Measurements from ENCODE around the gene DPH7.
"Not testable (repeated sequence)": the region's sequence is repeated elsewhere in the genome, so short reads cannot be mapped to it uniquely, and the experiment has no call there.

The DPH7 gene

DNA sequence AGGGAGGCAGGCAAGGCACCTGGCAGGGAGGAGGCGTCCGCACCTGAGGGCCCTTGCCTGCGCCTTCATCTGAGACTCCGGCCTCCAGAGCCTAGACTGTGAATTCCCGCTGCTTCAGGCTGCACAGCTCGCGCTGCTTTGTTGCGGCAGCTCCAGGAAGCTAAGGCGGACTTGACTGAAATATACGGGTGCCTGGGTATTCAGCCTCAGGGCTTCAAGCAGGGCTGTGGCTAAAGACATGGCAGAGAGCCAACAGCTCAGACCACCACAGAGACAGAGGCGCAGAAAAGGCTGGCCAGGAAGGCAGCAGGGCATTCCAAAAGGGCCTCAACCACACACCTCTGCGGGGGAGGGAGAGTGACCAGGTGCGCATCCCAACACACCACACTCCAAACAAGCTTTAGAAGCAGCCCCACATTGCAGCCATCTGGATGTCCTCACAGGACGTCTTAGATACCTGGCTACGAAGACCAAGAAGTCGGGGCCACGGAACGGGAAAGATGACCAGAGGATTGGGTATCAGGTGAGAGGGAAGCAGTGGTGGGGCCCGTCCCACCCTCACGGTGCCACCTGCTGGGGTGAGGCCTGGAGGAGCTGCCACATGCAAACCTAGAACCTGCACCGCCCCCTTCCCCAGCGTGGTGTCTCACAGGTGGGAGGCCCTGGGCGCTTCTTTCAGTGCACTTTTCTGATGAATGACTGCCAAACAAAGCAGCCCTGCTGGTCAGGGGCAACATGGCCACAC is 1.7 kb upstream of the DPH7 start:
- no peak for DNase-seq

GRCh38 chr9:137579259-137579604 is 507 bp upstream of the DPH7 start:
- DNase-seq, result no peak

- no peak for DNase-seq
These were observed 2.9 kb downstream of the DPH7 start for GRCh38 chr9:137575716-137576411.

- DNase-seq, result no peak
These were observed 3.4 kb downstream of the DPH7 start for GRCh38 chr9:137575364-137575715.

DNA sequence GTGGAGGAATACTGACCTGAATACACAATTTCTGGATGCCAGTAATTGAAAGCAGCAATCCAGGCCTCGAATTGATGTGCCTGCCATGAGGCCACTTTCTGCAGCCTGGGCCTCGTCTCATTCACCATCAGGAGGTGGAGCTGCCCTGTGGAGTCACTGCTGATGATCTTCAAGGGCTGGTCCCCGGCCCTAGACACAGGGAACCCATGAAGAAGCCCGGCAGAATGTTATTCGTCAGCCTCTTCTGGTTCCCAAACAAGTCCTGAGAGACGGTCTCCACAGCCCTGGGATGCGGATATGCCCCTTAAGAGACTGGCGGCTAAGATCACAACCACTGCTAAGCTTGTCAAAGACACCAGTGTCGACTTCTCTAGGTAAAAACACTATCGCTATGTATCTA is 4.5 kb downstream of the DPH7 start:
- no peak for DNase-seq

DNA sequence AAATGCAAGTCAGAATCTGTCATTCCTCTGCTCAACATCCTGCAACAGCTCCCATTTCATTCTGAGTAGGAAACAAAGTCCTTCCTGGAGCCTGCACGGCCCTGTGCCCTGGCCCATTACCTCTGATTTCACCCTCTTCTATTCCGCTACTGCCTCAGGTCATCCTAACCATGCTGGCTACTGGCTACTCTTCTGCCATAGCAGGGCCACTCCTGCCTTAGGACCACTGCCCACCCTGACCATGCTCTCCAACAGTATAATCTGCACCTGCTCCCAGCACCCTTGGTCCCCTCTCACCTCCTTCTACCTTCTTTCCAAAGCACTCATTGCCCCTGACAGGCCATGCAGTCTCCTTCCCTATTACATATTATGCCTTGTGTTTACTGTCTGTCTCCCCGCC is 8.2 kb downstream of the DPH7 start:
- no peak for DNase-seq

DNA sequence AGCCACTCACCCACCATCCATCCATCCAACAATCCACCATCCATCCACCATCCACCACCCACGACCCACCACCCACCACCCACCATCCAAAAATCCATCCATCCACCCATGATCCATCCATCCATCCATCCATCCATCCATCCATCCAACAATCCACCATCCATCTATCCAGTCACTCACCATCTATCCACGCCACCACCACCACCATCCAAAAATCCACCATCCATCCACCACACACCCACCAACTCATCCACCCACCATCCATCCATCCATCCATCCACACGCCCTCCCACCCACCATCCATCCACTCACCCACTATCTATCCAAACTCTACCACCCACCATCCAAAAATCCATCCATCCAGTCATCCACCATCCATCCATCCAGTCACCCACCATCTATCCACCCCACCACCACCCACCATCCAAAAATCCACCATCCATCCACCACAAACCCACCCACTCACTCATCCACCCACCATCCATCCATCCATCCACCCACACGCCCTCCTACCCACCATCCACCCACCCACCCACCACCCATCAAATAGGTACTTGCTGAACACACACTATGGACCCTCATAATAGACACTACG is 9.0 kb downstream of the DPH7 start:
- no peak for DNase-seq

DNA sequence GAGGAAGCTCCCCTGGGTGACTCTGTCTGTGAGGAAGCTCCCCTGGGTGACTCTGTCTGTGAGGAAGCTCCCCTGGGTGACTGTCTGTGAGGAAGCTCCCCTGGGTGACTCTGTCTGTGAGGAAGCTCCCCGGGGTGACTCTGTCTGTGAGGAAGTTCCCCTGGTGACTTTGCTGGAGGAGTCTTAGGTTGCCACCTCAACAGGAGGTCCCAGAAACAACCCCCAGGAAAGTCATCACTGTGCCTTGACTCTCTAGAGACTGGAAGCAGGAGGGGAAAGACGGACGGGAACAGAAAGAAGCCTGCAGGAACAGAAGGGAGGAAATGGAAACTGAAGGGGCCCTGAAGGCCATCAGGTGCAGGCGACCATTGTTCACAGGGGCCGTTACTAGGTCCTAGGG is 10.3 kb downstream of the DPH7 start:
- DNase-seq, result not testable (repeated sequence)

DNA sequence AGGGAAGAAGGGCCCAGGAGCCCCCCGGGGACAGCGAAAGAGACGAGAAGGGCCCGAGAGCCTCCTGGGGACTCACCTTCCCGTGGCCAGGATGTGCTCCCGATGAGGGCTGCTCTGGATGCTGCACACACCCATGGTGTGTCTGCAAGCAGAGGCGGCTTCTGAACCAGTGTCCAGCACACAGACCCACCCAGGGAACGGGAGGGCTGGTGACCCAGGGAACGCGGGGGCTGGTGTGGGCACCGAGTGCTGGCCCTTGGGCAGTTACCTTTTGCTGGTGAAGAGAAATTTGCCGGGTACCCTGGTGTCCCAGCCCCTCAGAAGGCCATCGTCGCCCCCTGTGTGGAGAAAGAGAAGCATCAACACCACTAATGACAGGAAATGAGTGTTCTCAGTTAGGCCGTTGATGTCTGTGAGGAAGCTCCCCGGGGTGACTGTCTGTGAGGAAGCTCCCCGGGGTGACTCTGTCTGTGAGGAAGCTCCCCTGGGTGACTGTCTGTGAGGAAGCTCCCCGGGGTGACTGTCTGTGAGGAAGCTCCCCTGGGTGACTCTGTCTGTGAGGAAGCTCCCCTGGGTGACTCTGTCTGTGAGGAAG is 13.8 kb downstream of the DPH7 start:
- peak in 1 of 2 experiments; percentile 13 for DNase-seq

- no peak for DNase-seq
These were observed 14.6 kb downstream of the DPH7 start for GRCh38 chr9:137564134-137564533.

- DNase-seq, result no peak
These were observed 20.6 kb downstream of the DPH7 start for GRCh38 chr9:137558127-137558526.

DNA sequence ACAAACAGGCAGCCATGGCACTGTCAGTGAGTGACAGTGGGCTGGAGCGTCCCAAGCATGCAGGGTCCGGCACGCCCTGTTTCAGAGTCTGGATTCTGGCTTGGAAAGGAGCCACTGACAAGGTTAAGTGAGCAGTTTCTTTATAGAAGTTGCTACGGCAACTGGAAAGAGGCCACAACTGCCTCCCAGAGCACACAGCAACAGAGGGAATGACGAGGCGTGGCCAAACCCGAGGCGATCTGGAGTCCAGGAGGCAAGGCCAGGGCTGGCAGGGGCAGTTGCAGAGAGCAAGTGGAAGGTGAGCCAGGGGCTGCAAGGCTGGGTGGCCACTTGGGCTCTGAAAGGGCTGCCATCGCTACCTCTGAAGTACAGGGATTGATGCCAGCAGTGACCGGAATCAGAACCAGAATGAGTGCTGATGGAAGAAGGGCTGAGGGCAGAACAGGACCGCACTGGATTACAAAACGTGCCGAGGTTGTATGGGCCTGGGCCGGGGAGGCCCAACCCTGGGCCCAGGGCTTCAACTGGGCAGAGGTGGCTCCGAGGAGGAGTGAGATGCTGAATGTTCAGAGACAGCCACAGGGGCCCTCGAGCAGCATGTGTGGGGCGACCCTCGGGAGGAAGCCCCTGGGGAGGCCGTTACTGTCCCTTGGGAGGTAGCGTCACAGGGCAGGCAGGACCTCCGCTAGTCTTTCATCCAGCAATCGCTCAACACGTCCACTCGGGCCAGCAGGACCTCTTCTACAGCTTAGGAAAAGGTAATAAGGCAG is 22.5 kb downstream of the DPH7 start:
- DNase-seq, result no peak

GRCh38 chr9:137555179-137555578 is 23.5 kb downstream of the DPH7 start:
- no peak for DNase-seq

- DNase-seq, result no peak
These were observed 24.4 kb downstream of the DPH7 start for GRCh38 chr9:137554349-137554748.

- not testable (repeated sequence) for DNase-seq
These were observed 25.1 kb downstream of the DPH7 start for GRCh38 chr9:137553654-137554053.

GRCh38 chr9:137552022-137552768 is 26.5 kb downstream of the DPH7 start:
- DNase-seq, result peak in 1 of 2 experiments; percentile 18

- peak; percentile 83 to 92 for DNase-seq
These were observed 27.3 kb downstream of the DPH7 start, which contains the start of gene MRPL41 for GRCh38 chr9:137551264-137552021. MRPL41 (plus strand) TSS chr9:137551879; CDS start chr9:137552082, 203 bp downstream.

DNA sequence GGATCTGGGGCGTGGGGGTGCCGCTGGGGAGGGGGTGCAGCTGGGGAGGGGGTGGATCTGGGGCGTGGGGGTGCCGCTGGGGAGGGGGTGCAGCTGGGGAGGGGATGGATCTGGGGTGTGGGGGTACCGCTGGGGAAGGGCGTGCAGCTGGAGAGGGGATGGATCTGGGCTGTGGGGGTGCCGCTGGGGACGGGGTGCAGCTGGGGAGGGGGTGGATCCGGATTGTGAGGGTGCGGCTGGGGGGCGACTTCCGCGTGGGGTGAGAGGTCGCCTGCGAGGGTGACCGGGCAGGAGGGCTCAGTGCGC is 27.8 kb downstream of the DPH7 start:
- DNase-seq, result not testable (repeated sequence)

GRCh38 chr9:137550231-137550621 is 28.5 kb downstream of the DPH7 start, which contains the start of gene PNPLA7:
PNPLA7 (minus strand) TSS chr9:137550402; CDS start chr9:137550197, 205 bp downstream.
- DNase-seq, result peak; percentile 43 to 46

DNA sequence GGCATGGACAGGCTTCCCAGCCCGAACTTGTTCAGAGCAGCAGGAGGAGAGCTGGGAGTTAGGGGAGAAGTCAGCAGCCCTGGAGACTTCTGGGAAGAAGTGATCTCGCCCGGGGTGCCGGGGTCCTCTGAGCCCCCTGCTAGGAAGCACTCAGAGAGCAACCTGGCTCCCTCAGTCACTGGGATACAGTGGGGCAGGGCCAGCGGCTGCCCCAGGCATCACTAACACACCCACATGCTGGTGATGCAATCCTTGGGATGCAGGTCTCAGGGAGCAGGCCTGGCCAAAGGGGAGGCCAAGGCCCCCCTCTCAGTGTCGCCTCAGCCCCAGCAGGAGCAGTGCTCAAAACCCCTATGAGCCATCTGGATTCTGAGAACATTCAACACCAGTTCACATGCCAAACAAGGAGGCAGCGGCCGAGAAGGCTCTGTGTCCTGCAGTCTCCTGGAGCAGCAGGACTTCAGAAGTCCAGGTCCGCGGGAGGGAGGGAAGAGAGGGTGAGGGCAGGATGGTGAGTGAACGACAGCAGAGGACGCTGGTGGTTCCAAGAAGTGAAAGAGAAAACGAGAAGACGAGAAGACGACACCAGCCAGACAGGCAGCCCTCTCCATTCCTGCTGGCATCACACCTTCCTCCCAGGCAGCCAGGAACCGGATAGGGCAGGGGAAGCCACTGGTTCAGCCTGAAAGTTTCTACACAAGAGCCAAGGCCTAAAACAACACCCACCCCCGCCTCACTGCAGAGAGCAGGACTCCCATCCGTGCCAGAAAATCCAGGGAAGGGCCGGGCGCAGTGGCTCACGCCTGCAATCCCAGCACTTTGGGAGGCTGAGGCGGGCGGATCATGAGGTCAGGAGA is 30.8 kb downstream of the DPH7 start:
- DNase-seq, result no peak

DNA sequence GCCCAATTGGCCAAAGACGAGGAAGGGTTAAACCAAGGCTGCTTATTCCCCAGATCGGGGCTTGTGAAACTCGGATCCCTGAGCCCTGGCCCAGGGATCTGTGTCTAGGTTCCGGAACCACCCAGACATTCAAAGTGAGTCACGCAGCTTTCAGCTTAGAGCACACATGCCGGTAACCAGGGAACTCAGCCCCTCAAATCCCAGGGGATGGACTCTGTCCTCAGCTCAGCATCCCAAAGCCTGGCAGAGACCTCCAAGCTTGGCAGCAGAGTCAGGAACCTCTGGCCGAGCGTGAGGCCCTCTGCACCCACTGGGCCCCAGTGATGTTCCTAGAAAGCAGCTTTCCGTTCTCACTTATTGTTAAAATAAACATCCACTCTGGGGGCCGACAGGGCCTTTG is 33.6 kb downstream of the DPH7 start:
- no peak for DNase-seq

Data from stimulated activated CD4-positive, alpha-beta T cell treated with anti-CD3 and anti-CD28 coated beads, Interleukin-4, amount 100 ng/mL, for 4 hours (primary cell).